ENCODE data around the gene XCL1. TPM values are rescaled to one million over a fixed set of nuclear protein-coding genes. Genes with fewer than 3 reads are reported as not detected.

XCL1 gene
- total RNA-seq, 3 donors from 2014 or later = 0.33 TPM; not detected in 2

GRCh38 chr1:168621356-168621755, 45.0 kb downstream of the XCL1 start:
- intact Hi-C loops (cut with DNase I; ENCODE audit: low total_unique reads) = no loop called here
- Histone ChIP-seq H3K27ac (no peak overlapping the region), H3K4me1 (no peaks in the 10 kb centered on the region), H3K4me3 (no peak overlapping the region), H3K36me3 (no peaks in the 10 kb centered on the region), H3K27me3 (no peaks in the 10 kb centered on the region), H3K9me3 (no peaks in the 10 kb centered on the region)
- DNase-seq (ENCODE audit: low spot score in 2 of 2) = no peak
- no peak for TF ChIP-seq CTCF (IDR thresholded peaks at IDR 0.05)
- TF ChIP-seq POLR2AphosphoS5 (IDR thresholded peaks at IDR 0.05) = no peak
- no peak for TF ChIP-seq POLR2A (IDR thresholded peaks at IDR 0.05)

GRCh38 chr1:168623003-168623828, 46.8 kb downstream of the XCL1 start:
- Histone ChIP-seq H3K27me3 (no peaks in the 10 kb centered on the region), H3K9me3 (no peaks in the 10 kb centered on the region), H3K27ac (no peak overlapping the region), H3K4me3 (no peak overlapping the region), H3K36me3 (no peaks in the 10 kb centered on the region), H3K4me1 (no peaks in the 10 kb centered on the region)
- TF ChIP-seq CTCF (IDR thresholded peaks at IDR 0.05) (no peak), POLR2AphosphoS5 (IDR thresholded peaks at IDR 0.05) (peak in 1 of 3 donors; percentile 23), POLR2A (IDR thresholded peaks at IDR 0.05) (no peak)
- intact Hi-C loops (cut with DNase I; ENCODE audit: low total_unique reads) = no loop called here
- DNase-seq (ENCODE audit: low spot score in 2 of 2) = no peak

GRCh38 chr1:168623831-168624230, 47.4 kb downstream of the XCL1 start:
- DNase-seq (ENCODE audit: low spot score in 2 of 2) = no peak
- no peak for TF ChIP-seq POLR2AphosphoS5 (IDR thresholded peaks at IDR 0.05)
- no peak for TF ChIP-seq CTCF (IDR thresholded peaks at IDR 0.05)
- TF ChIP-seq POLR2A (IDR thresholded peaks at IDR 0.05) = no peak
- H3K4me1 ChIP-seq = no peaks in the 10 kb centered on the region
- H3K36me3 ChIP-seq = no peaks in the 10 kb centered on the region
- H3K4me3 ChIP-seq = no peak overlapping the region
- H3K27me3 ChIP-seq = no peaks in the 10 kb centered on the region
- no peaks in the 10 kb centered on the region for H3K9me3 ChIP-seq
- H3K27ac ChIP-seq = no peak overlapping the region
- intact Hi-C loops (cut with DNase I; ENCODE audit: low total_unique reads) = no loop called here

GRCh38 chr1:168626326-168626725, 49.9 kb downstream of the XCL1 start:
- no peaks in the 10 kb centered on the region for H3K27me3 ChIP-seq
- DNase-seq (ENCODE audit: low spot score in 2 of 2) = no peak
- H3K4me1 ChIP-seq = no peaks in the 10 kb centered on the region
- no peak overlapping the region for H3K27ac ChIP-seq
- no peaks in the 10 kb centered on the region for H3K36me3 ChIP-seq
- no peaks in the 10 kb centered on the region for H3K9me3 ChIP-seq
- TF ChIP-seq POLR2AphosphoS5 (IDR thresholded peaks at IDR 0.05) (no peak), CTCF (IDR thresholded peaks at IDR 0.05) (no peak), POLR2A (IDR thresholded peaks at IDR 0.05) (no peak)
- H3K4me3 ChIP-seq = no peak overlapping the region
- intact Hi-C loops (cut with DNase I; ENCODE audit: low total_unique reads) = no loop called here

GRCh38 chr1:168627370-168627769, 51.0 kb downstream of the XCL1 start:
- intact Hi-C loops (cut with DNase I; ENCODE audit: low total_unique reads) = no loop called here

More at GRCh38 chr1:168627370-168627769, 51.0 kb downstream of the XCL1 start:
- Histone ChIP-seq H3K4me1 (no peaks in the 10 kb centered on the region), H3K36me3 (no peaks in the 10 kb centered on the region), H3K27me3 (no peaks in the 10 kb centered on the region), H3K9me3 (no peaks in the 10 kb centered on the region), H3K4me3 (no peak overlapping the region), H3K27ac (no peak overlapping the region)
- TF ChIP-seq POLR2A (IDR thresholded peaks at IDR 0.05) = no peak
- TF ChIP-seq CTCF (IDR thresholded peaks at IDR 0.05) = no peak
- no peak for TF ChIP-seq POLR2AphosphoS5 (IDR thresholded peaks at IDR 0.05)
- DNase-seq (ENCODE audit: low spot score in 2 of 2) = no peak

All from breast epithelium (tissue), 4 donors.